Right lobe of liver (tissue), 6 donors: ENCODE data around the gene HSDL1. TPM values are rescaled to one million over a fixed set of nuclear protein-coding genes. Genes with fewer than 3 reads are reported as not detected.

Experiments
- ATAC-seq, 4 donors: fragments of 200-7000 bp; cut with Tn5 transposase; one replicate each; pipeline ENCODE4 v1.9.1; 2020; ENCODE audit warnings: mild to moderate bottlenecking in 4 of 4, moderate library complexity in 4 of 4
- DNase-seq, 3 donors: peaks; one replicate each; pipeline ENCODE4 v3.0.0-alpha.2; 2020
- H3K27ac ChIP-seq, 3 donors: fragments of 200-600 bp; one replicate each; pipeline ENCODE4 v1.8.0; 2022
- H3K27me3 ChIP-seq, 2 donors: fragments of 200-600 bp; one replicate each; pipeline ENCODE4 v1.8.0; 2022
- H3K36me3 ChIP-seq, 4 donors: fragments of 200-600 bp; sonication (generic) in 1 of 4; one replicate each; pipeline versions ENCODE4 v1.5.1 to v1.8.0; 2017 to 2022; ENCODE audit warnings: control low read depth in 1 of 4
- H3K4me1 ChIP-seq, 4 donors: fragments of 200-600 bp; sonication (generic) in 1 of 4; one replicate each; pipeline versions ENCODE4 v1.5.1 to v1.8.0; 2017 to 2022; ENCODE audit warnings: control low read depth in 1 of 4
- H3K4me3 ChIP-seq, 3 donors: fragments of 200-600 bp; one replicate each; pipeline ENCODE4 v1.8.0; 2022
- H3K9me3 ChIP-seq, 4 donors: fragments of 200-600 bp; sonication (generic) in 1 of 4; one replicate each; pipeline versions ENCODE4 v1.5.1 to v1.8.0; 2017 to 2022; ENCODE audit warnings: control low read depth in 1 of 4
- CTCF ChIP-seq, 4 donors: fragments of 200-600 bp in 3 of 4; fragments of 450-650 bp in 1 of 4; IDR thresholded peaks; one replicate each; pipeline versions ENCODE4 v1.5.1 to v1.8.0; 2016 to 2022; ENCODE audit warnings: antibody characterized with exemption in 4 of 4, mild to moderate bottlenecking in 2 of 4
- POLR2A ChIP-seq: fragments of 450-650 bp; IDR thresholded peaks from one replicate; pipeline ENCODE4 v1.6.1; 2017; ENCODE audit warnings: antibody characterized with exemption, mild to moderate bottlenecking
- WGBS: methylation state at CpG from one replicate; pipeline ENCODE4 v1.1.6; 2018; ENCODE audit warnings: low coverage, low lambda C conversion rate; ENCODE audit not compliant: insufficient coverage; ENCODE audit errors: missing lambda C conversion rate; 5-methylcytosine and 5-hydroxymethylcytosine counted together
- intact Hi-C, 2 donors: fragments of 100-400 bp; cut with DNase I; formaldehyde crosslinking; loops; one replicate each; pipeline versions ENCODE4 v1.11.2 to v1.14.1; 2022
- total RNA-seq, 6 experiments: library from RNA; depleted of rRNA in 2 of 6; stranded (reverse); fragments of >200 nt in 2 of 6; fragmentation: NEBNext Ultra II Directional in 3 of 6; extraction: Animal tissue kit (Norgen Biotek cat#: 25700) in 3 of 6; gene quantifications; one replicate each; pipeline versions ENCODE4 v1.1.0 to v1.2.4, GENCODE V29; 2016 to 2023
- donor health status: DM: no; HTN: yes; CAD: no.
- donor health status: DM: no; HTN: no; CAD: no.
- donor health status: DM: no; HTN: no; CAD: no.
- donor health status: DM: no; HTN: yes; CAD: no.
- donor health status: DM: no; HTN: yes; CAD: no.

Gene HSDL1
- total RNA-seq, 6 experiments from 2014 or later = 4.3 to 8.1 (median 6.2) TPM

GRCh38 chr16:84169765-84170310, 24.9 kb upstream of the HSDL1 start:
- Histone ChIP-seq H3K27me3 (no peaks in the 10 kb centered on the region), H3K4me3 (no peak overlapping the region), H3K27ac (no peak overlapping the region), H3K36me3 (no peaks in the 10 kb centered on the region), H3K4me1 (no peaks in the 10 kb centered on the region), H3K9me3 (no peaks in the 10 kb centered on the region)
- no peak for DNase-seq
- TF ChIP-seq POLR2A (no peak), CTCF (IDR thresholded peaks at IDR 0.05) (no peak)
- WGBS = 60% methylated on average over 8 of the region's 11 CpGs
- intact Hi-C loops = no loop called here
- ATAC-seq = no peak

- H3K4me3 ChIP-seq = no peak overlapping the region
- H3K27ac ChIP-seq = no peak overlapping the region
- intact Hi-C loops = no loop called here
- ATAC-seq (no peak), DNase-seq (no peak)
- no peaks in the 10 kb centered on the region for H3K36me3 ChIP-seq
- 63% methylated on average over 11 of the region's 13 CpGs for WGBS
- H3K27me3 ChIP-seq = no peaks in the 10 kb centered on the region
- H3K9me3 ChIP-seq = no peaks in the 10 kb centered on the region
- TF ChIP-seq POLR2A = no peak
- TF ChIP-seq CTCF (IDR thresholded peaks at IDR 0.05) = no peak
- no peaks in the 10 kb centered on the region for H3K4me1 ChIP-seq
Observed at GRCh38 chr16:84166796-84167695, 22.1 kb upstream of the HSDL1 start.

DNA sequence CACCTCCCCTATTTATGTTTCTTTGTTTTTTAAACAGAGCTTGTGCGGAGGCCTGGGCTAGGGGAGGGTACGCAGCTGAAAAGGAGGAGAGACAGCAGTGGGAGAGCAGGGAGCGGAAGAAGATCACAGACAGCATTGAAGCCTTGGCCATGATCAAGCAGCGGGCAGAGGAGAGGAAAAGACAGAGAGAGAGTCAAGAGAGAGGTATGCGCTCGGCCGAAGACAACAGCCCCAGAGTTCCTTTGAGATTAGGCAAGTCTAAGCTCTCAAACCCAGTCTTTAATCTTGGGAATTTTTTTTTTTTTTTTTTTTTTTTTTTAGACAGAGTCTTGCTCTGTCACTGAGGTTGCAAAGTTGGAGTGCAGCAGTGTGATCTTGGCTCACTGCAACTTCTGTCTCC, 20.8 kb upstream of the HSDL1 start:
- H3K27ac ChIP-seq = no peak overlapping the region
- no peaks in the 10 kb centered on the region for H3K27me3 ChIP-seq
- DNase-seq (no peak), ATAC-seq (no peak)
- H3K4me1 ChIP-seq = no peaks in the 10 kb centered on the region
- 90% methylated on average over 6 of the region's 7 CpGs for WGBS
- no peaks in the 10 kb centered on the region for H3K9me3 ChIP-seq
- no peaks in the 10 kb centered on the region for H3K36me3 ChIP-seq
- TF ChIP-seq CTCF (IDR thresholded peaks at IDR 0.05) = no peak
- no peak for TF ChIP-seq POLR2A
- no peak overlapping the region for H3K4me3 ChIP-seq
- intact Hi-C loops = no loop called here

GRCh38 chr16:84161801-84162200, 16.8 kb upstream of the HSDL1 start:
- no peaks in the 10 kb centered on the region for H3K4me1 ChIP-seq
- WGBS = 52% methylated on average over 3 of the region's 3 CpGs
- ATAC-seq = no peak
- H3K4me3 ChIP-seq = no peak overlapping the region
- DNase-seq = no peak
- no peaks in the 10 kb centered on the region for H3K27me3 ChIP-seq
- H3K9me3 ChIP-seq = no peaks in the 10 kb centered on the region
- no peak for TF ChIP-seq CTCF (IDR thresholded peaks at IDR 0.05)
- TF ChIP-seq POLR2A = no peak
- no peak overlapping the region for H3K27ac ChIP-seq
- intact Hi-C loops = no loop called here
- H3K36me3 ChIP-seq = no peaks in the 10 kb centered on the region
